ENCODE results near the gene SPHK1. TPM values are rescaled to one million over a fixed set of nuclear protein-coding genes. Genes with fewer than 3 reads are reported as not detected.
A peak's percentile ranks its signal among the peaks of the same experiment; 100 is the strongest.

SPHK1 gene
- total and polyA plus RNA-seq, 2 donors, result 3.8 to 12.6 TPM

DNA sequence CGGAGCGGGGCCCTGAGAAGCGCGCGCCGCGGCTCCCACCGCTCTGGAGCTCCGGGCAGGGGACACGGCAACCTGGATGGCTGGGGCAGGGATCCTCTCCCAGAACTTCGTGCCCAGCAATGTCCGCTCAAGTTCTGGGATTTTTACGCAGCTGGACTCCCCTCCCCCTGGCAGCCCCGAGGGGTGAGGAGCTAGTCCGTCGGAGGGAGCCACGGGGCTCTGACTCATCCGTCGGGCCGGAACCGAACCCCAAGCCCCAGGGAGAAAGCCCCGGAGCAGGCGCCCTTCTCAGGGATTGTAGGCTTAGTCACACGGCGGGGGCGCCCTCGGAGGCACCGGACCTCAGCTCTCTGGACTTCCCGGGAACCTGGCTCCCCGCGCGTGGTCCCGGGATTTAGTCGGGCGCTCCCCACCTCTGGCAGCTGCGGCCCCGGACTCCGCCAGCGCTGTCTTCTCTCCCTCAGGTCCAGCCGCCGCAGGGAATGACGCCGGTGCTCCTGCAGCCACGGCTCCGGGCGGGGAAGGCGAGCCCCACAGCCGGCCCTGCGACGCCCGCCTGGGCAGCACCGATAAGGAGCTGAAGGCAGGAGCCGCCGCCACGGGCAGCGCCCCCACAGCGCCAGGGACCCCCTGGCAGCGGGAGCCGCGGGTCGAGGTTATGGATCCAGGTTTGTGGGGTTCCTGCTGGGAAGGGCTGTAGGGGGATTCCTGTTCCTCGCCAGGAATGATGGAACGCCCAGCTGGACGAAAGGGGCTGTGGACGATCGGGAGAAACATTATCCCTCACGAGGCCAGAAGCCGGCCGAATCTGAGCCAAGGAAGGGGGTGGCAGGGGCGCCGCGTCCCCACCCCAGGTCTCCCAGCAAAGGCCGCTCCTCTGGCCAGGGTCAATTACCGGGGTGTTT is 830 bp downstream of the SPHK1 start:
- H3K4me3 ChIP-seq (ENCODE audit: low read depth, low read length), result peak overlapping the region; percentile 56
- H3K27ac ChIP-seq (ENCODE audit: low read depth), result no peak overlapping the region
- under 1% methylated on average over 74 of the region's 74 CpGs for WGBS
- DNase-seq (ENCODE audit: extremely low spot score), result no peak
- H3K36me3 ChIP-seq (ENCODE audit: insufficient read depth), result no peaks in the 10 kb centered on the region
- H3K4me1 ChIP-seq (ENCODE audit: insufficient read depth), result no peaks in the 10 kb centered on the region

DNA sequence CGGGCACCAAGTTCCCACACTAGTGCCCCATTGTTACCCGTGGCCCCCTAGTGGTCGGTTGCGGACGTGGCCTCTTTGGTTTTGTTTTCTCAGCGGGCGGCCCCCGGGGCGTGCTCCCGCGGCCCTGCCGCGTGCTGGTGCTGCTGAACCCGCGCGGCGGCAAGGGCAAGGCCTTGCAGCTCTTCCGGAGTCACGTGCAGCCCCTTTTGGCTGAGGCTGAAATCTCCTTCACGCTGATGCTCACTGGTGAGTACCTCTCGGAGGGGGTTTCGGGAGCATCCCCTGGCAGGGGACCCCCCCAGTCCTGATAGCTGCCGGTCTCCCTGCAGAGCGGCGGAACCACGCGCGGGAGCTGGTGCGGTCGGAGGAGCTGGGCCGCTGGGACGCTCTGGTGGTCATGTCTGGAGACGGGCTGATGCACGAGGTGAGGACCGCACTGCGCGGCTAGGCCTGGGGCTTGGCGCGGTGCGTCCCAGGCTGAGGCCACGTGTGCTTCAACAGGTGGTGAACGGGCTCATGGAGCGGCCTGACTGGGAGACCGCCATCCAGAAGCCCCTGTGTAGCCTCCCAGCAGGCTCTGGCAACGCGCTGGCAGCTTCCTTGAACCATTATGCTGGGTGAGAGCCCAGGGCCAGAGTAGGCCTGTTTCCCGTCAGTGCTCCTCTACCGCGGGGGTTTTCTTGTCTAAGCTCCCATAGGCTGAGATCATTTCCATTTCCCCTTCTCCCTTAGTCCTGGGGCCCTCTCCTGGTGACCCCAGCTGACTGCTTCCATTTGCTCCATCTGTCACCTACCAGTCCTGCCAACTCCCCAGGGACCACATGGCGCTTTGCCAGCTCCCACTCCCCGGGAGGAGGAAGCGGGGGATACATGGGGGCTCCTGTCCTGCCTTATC is 1.7 kb downstream of the SPHK1 start:
- no peaks in the 10 kb centered on the region for H3K4me1 ChIP-seq (ENCODE audit: insufficient read depth)
- H3K36me3 ChIP-seq (ENCODE audit: insufficient read depth), result peaks cover 4% of the 10 kb centered on the region
- 24% methylated on average over 52 of the region's 52 CpGs for WGBS
- DNase-seq (ENCODE audit: extremely low spot score), result no peak
- H3K4me3 ChIP-seq (ENCODE audit: low read depth, low read length), result peak overlapping the region; percentile 10
- no peak overlapping the region for H3K27ac ChIP-seq (ENCODE audit: low read depth)

DNA sequence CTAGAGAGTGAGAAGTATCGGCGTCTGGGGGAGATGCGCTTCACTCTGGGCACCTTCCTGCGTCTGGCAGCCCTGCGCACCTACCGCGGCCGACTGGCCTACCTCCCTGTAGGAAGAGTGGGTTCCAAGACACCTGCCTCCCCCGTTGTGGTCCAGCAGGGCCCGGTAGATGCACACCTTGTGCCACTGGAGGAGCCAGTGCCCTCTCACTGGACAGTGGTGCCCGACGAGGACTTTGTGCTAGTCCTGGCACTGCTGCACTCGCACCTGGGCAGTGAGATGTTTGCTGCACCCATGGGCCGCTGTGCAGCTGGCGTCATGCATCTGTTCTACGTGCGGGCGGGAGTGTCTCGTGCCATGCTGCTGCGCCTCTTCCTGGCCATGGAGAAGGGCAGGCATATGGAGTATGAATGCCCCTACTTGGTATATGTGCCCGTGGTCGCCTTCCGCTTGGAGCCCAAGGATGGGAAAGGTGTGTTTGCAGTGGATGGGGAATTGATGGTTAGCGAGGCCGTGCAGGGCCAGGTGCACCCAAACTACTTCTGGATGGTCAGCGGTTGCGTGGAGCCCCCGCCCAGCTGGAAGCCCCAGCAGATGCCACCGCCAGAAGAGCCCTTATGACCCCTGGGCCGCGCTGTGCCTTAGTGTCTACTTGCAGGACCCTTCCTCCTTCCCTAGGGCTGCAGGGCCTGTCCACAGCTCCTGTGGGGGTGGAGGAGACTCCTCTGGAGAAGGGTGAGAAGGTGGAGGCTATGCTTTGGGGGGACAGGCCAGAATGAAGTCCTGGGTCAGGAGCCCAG is 2.8 kb downstream of the SPHK1 start:
- DNase-seq (ENCODE audit: extremely low spot score), result no peak
- Histone ChIP-seq H3K4me3 (ENCODE audit: low read depth, low read length) (no peak overlapping the region), H3K4me1 (ENCODE audit: insufficient read depth) (no peaks in the 10 kb centered on the region), H3K36me3 (ENCODE audit: insufficient read depth) (peaks cover 4% of the 10 kb centered on the region), H3K27ac (ENCODE audit: low read depth) (no peak overlapping the region)
- WGBS, result 94% methylated on average over 31 of the region's 31 CpGs

DNA sequence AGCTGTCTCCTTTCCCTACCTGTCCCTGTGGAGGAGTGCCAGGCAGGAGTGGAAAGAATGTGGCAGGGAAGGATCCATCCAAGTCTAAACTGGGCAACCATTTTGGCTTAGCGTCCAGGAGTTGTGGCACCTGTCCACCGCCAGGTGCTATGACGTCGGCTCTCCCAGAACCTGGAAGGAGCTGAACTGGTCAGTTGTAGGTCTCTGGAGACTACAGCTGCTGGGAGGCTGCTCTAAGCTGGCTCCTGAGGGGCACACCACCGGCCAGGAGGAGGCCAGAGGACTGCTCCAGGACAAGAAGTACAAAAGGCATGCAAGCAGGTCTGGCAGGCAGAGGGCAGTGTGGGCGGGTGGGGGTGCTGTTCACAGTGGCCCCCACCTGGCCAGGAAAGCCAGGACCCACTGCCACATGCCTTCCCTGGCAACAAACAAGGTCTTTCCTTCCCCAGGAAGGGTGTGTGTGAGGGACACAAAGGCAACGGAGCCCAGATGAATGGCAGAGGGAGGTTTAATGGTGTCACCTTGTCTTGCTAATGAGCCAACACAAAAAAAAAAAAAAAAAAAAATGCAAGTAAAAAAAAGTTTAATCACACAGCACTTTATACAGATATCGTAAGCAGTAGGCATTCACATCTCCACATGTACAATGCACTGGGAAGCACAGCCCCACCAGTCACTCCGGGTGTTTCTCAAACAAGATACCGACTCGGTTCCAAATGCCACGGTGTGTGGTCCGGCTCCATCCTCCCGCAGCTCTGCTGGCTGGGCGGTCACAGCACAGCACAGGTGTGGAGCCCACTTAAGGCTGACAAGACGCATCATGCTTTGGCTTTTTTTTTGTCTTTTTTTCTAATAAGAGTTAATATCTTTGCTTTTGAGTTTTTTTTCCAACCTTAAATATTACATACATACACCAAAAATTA is 4.8 kb downstream of the SPHK1 start:
- 84% methylated on average over 16 of the region's 16 CpGs for WGBS
- H3K27ac ChIP-seq (ENCODE audit: low read depth), result no peak overlapping the region
- H3K4me3 ChIP-seq (ENCODE audit: low read depth, low read length), result no peak overlapping the region
- H3K36me3 ChIP-seq (ENCODE audit: insufficient read depth), result peaks cover 4% of the 10 kb centered on the region
- DNase-seq (ENCODE audit: extremely low spot score), result no peak
- H3K4me1 ChIP-seq (ENCODE audit: insufficient read depth), result no peaks in the 10 kb centered on the region

DNA sequence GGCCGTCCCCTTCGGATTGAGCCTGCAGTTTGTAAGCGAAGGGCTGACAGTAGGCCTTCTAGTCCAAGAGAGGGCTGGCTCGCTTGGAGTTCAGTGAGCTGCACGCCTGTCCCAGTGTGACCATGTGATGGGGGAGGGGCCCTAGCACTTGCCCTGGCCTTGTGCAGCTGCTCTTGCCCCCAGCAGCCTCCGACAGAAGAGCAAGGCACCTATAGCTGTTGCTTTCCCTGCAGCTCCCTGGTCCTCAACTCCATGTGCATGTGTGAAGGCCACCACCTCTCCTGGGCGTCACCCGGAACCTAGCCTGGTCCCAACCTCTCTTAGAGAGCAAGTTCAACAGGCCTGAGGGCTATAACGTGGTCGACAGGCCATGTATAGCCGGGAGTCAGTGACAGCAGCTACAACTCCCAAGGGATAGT is 5.6 kb downstream of the SPHK1 start:
- H3K36me3 ChIP-seq (ENCODE audit: insufficient read depth), result peaks cover 4% of the 10 kb centered on the region
- 76% methylated on average over 11 of the region's 11 CpGs for WGBS
- no peaks in the 10 kb centered on the region for H3K4me1 ChIP-seq (ENCODE audit: insufficient read depth)
- H3K27ac ChIP-seq (ENCODE audit: low read depth), result no peak overlapping the region
- no peak overlapping the region for H3K4me3 ChIP-seq (ENCODE audit: low read depth, low read length)
- DNase-seq (ENCODE audit: extremely low spot score), result no peak

DNA sequence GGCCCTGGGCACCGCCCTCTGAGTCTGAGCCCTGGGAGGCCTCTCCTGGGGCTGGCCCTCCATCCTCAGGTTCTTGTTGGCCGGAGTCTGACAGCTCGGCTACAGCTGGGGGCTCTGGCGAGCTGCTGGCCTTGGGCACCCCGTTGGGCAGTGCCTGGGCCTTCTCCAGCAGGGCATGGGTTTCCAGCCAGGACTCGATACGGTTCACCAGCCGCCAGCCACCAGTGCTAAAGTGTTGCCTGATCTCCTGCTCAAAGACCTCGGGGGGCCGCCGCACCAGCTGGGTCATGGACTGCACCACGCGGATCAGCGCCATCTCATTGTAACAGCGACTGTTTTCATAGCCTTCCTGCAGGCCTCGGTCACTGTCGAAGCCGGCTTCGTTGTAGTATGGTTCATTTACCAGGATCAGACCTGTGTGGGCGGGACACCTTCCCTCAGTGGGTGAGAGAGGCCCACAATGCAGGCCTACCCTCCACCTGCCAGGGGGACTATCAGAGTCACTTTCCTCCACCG is 6.8 kb downstream of the SPHK1 start:
- no peak for DNase-seq (ENCODE audit: extremely low spot score)
- Histone ChIP-seq H3K36me3 (ENCODE audit: insufficient read depth) (peaks cover 4% of the 10 kb centered on the region), H3K4me3 (ENCODE audit: low read depth, low read length) (no peak overlapping the region), H3K4me1 (ENCODE audit: insufficient read depth) (no peaks in the 10 kb centered on the region), H3K27ac (ENCODE audit: low read depth) (no peak overlapping the region)
- 96% methylated on average over 21 of the region's 21 CpGs for WGBS

DNA sequence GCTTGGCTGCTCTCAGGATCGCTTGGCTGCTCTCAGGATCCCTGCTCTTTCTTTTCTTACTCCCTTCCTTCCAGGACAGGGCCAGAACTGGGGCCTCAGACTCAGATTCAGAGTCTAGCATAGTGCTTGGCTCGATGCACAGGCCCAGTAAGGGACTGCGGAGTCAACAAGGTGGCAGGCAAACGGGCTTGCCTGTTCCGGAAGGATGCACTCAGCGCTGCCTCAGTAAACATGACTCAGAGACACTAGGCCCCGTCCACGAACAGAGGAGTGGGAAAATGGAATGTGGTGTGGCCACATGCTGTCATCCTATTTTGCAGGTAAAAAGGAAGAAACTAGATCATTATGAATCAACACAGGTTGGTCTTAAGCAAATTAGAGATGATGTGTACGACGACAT is 9.8 kb downstream of the SPHK1 start:
- Histone ChIP-seq H3K36me3 (ENCODE audit: insufficient read depth) (peaks cover 6% of the 10 kb centered on the region), H3K4me3 (ENCODE audit: low read depth, low read length) (no peak overlapping the region), H3K27ac (ENCODE audit: low read depth) (no peak overlapping the region), H3K4me1 (ENCODE audit: insufficient read depth) (no peaks in the 10 kb centered on the region)
- 90% methylated on average over 10 of the region's 10 CpGs for WGBS
- DNase-seq (ENCODE audit: extremely low spot score), result no peak

DNA sequence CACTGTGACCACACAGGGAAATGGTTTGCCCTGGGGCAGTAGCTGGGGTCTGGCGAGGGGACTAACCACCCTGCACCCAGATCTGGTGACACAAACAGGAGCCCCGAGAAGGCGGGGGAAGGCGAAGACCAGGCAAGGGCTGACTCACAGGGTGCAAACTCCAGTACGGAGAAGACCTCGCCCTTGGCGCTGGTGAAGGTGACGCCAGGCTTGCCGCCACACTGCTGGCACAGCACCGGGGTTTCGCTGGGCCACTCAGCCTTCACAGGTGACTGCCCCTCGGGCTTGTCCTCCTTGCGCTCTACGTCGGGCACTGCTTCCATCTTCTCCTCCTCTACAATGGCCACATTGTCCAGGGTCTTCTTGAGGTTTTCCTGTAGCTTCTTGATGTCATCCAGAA is 11.6 kb downstream of the SPHK1 start:
- no peak for DNase-seq (ENCODE audit: extremely low spot score)
- Histone ChIP-seq H3K36me3 (ENCODE audit: insufficient read depth) (peaks cover 4% of the 10 kb centered on the region), H3K27ac (ENCODE audit: low read depth) (no peak overlapping the region), H3K4me3 (ENCODE audit: low read depth, low read length) (no peak overlapping the region), H3K4me1 (ENCODE audit: insufficient read depth) (no peaks in the 10 kb centered on the region)
- 95% methylated on average over 15 of the region's 15 CpGs for WGBS

DNA sequence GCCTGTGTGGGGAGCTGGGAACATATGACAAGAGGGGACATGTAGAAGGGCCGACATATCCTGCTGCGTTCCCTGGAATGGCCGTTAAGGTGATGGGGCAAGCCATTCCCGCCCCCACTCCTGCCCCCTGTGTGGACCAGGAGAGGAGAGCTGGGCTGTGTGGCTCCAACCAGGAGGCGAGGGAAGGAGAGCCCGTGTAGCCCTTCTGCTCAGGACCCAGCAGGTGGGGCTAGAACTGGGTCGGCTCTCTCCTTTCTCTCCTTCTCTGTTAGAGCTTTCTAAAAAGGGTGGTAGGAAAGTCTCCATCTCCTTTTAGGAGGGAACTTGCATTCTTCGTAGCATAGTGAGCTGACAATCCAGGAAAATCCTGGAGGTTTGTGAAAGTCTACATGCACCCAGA is 12.8 kb downstream of the SPHK1 start:
- no peak overlapping the region for H3K4me3 ChIP-seq (ENCODE audit: low read depth, low read length)
- no peaks in the 10 kb centered on the region for H3K4me1 ChIP-seq (ENCODE audit: insufficient read depth)
- no peak overlapping the region for H3K27ac ChIP-seq (ENCODE audit: low read depth)
- no peak for DNase-seq (ENCODE audit: extremely low spot score)
- peaks cover 2% of the 10 kb centered on the region for H3K36me3 ChIP-seq (ENCODE audit: insufficient read depth)
- WGBS, result 88% methylated on average over 8 of the region's 8 CpGs

DNA sequence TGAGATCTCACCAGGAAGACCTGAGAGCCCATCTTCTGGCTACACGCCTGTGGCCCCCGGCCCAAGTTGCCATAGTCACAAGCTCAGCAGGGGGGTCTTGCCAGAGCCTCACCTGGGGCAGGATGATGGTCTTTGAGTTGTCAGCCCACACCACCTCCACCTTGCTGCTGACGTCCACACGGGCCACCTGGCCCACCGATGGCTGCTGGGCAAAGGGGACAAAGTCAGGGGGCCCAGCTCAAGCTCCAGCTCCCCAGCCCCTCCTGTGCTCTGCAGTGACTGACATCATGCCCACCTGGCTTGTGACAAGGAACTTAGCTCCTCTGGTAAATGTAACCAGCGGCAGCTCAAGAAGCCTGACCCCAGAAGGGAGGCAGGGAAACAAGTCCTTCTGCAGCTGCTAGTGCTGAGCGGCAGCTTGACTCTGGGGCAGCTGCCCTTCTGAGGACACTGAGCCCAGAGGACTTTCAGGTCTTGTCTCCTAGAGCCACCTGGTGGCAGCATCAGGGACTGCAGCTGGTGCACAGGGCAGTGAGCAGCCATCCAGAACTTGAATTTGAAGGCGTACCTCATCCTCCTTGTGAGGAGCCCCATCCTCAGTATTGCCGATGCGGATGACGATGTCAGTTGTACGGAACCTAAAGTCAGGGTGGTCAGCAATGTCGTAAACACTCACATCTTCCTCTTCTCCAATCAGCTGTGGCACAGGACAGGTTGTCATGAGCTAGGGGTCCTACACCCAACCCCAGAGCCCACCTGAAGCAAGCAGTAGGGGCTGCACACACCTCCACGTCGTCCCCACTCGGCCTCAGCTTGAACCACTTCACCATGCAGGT is 13.5 kb downstream of the SPHK1 start:
- no peak for DNase-seq (ENCODE audit: extremely low spot score)
- H3K36me3 ChIP-seq (ENCODE audit: insufficient read depth), result peaks cover 2% of the 10 kb centered on the region
- H3K27ac ChIP-seq (ENCODE audit: low read depth), result no peak overlapping the region
- WGBS, result 57% methylated on average over 16 of the region's 16 CpGs
- H3K4me1 ChIP-seq (ENCODE audit: insufficient read depth), result no peaks in the 10 kb centered on the region
- no peak overlapping the region for H3K4me3 ChIP-seq (ENCODE audit: low read depth, low read length)

DNA sequence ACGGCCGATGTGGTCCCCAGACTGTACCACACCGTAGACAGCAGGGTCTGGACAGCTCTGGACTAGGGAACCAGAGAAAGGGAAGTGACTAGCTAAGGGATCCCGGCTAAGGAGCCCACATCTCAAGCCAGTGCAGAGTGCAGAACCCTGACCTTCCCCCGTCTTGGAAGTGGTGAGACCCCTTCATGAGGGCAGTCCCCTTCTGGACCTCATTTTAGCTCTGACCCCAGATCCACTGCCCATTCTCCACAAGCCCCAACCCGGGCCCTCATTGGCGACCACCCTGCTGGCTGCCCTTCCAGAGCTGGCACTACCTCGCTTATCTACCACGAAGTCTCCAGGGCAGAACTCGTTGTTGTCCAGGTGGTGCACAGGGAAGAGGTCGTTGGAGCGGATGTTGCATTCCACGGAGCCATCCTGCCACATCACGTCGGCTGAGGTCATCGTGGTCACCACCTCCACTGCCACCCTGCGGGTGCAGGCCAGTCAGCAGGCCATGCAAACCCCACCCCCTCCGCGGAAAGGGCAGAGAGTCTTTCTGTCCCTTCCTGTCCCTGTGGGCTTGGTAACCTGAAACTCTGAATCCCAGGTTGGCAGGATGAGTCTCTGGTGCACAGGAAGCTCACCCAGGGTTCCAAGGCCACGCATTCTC is 14.2 kb downstream of the SPHK1 start:
- DNase-seq (ENCODE audit: extremely low spot score), result no peak
- Histone ChIP-seq H3K36me3 (ENCODE audit: insufficient read depth) (peaks cover 2% of the 10 kb centered on the region), H3K4me3 (ENCODE audit: low read depth, low read length) (no peak overlapping the region), H3K27ac (ENCODE audit: low read depth) (no peak overlapping the region), H3K4me1 (ENCODE audit: insufficient read depth) (no peaks in the 10 kb centered on the region)
- WGBS, result 86% methylated on average over 20 of the region's 20 CpGs
